GM23338 (cell line): ENCODE measurements around the gene ING1. TPM values are rescaled to one million over a fixed set of nuclear protein-coding genes. Genes with fewer than 3 reads are reported as not detected.

Experiments used
- ATAC-seq: fragments of 200-7000 bp; cut with Tn5 transposase; 3 replicates; pipeline ENCODE4 v1.9.1; 2020
- DNase-seq: peaks from one replicate; pipeline ENCODE4 v3.0.0-alpha.2; 2015; ENCODE audit warnings: low spot score
- H2AFZ ChIP-seq: fragments of 200-600 bp; sonication (generic); 2 replicates; pipeline ENCODE4 v1.8.0; 2016; ENCODE audit warnings: antibody characterized with exemption, mild to moderate bottlenecking, moderate library complexity
- H3F3A ChIP-seq: fragments of 200-600 bp; sonication (generic); replicated peaks from 2 replicates; pipeline ENCODE4 v1.8.0; 2017; ENCODE audit warnings: antibody characterized with exemption, mixed run types, low read depth
- H3K27ac ChIP-seq: fragments of 200-600 bp; sonication (generic); 2 replicates; pipeline ENCODE4 v1.6.1; 2016; ENCODE audit warnings: low read depth
- H3K27me3 ChIP-seq: fragments of 200-600 bp; sonication (generic); 2 replicates; pipeline ENCODE4 v1.8.0; 2016; ENCODE audit warnings: mild to moderate bottlenecking, mixed run types, moderate library complexity; ENCODE audit not compliant: insufficient read depth
- H3K36me3 ChIP-seq: fragments of 200-600 bp; sonication (generic); 2 replicates; pipeline ENCODE4 v1.8.0; 2016; ENCODE audit warnings: mild to moderate bottlenecking; ENCODE audit not compliant: insufficient read depth
- H3K4me1 ChIP-seq: fragments of 200-600 bp; sonication (generic); 2 replicates; pipeline ENCODE4 v1.8.0; 2016; ENCODE audit warnings: mild to moderate bottlenecking, moderate library complexity; ENCODE audit not compliant: insufficient read depth
- H3K4me2 ChIP-seq: fragments of 200-600 bp; sonication (generic); 2 replicates; pipeline ENCODE4 v1.7.1; 2017; ENCODE audit warnings: mixed run types
- H3K4me3 ChIP-seq: fragments of 200-600 bp; sonication (generic); 2 replicates; pipeline ENCODE4 v1.6.1; 2016; ENCODE audit warnings: mixed run types
- H3K79me2 ChIP-seq: fragments of 200-600 bp; sonication (generic); replicated peaks from 2 replicates; pipeline ENCODE4 v1.8.0; 2017; ENCODE audit warnings: mild to moderate bottlenecking; ENCODE audit not compliant: insufficient read depth
- H3K9me2 ChIP-seq: fragments of 200-600 bp; sonication (generic); 2 replicates; pipeline ENCODE4 v1.8.0; 2017; ENCODE audit not compliant: insufficient read depth
- H4K20me1 ChIP-seq: fragments of 200-600 bp; sonication (generic); replicated peaks from 2 replicates; pipeline ENCODE4 v1.8.0; 2017; ENCODE audit warnings: mild to moderate bottlenecking; ENCODE audit not compliant: insufficient read depth
- H3K27ac Mint-ChIP-seq: 2 replicates; pipeline ENCODE4 v1.8.0; 2020; ENCODE audit warnings: inconsistent platforms, mild to moderate bottlenecking, moderate library complexity, mixed read lengths
- H3K27me3 Mint-ChIP-seq: 3 replicates; pipeline ENCODE4 v1.8.0; 2022; ENCODE audit warnings: low read depth, mild to moderate bottlenecking, moderate library complexity, mixed read lengths, inconsistent platforms; ENCODE audit not compliant: insufficient read depth, poor library complexity
- H3K36me3 Mint-ChIP-seq: 3 replicates; pipeline ENCODE4 v1.8.0; 2021; ENCODE audit warnings: low read depth, mild to moderate bottlenecking, inconsistent platforms, moderate library complexity, mixed read lengths
- H3K4me1 Mint-ChIP-seq: 3 replicates; pipeline ENCODE4 v1.8.0; 2020; ENCODE audit warnings: mild to moderate bottlenecking, inconsistent platforms, mixed read lengths
- H3K4me3 Mint-ChIP-seq: 3 replicates; pipeline ENCODE4 v1.8.0; 2021; ENCODE audit warnings: moderate library complexity, mild to moderate bottlenecking, inconsistent platforms, mixed read lengths
- H3K9me3 Mint-ChIP-seq: 3 replicates; pipeline ENCODE4 v1.8.0; 2020; ENCODE audit warnings: moderate library complexity, mild to moderate bottlenecking, inconsistent platforms, mixed read lengths
- CREB1 ChIP-seq: fragments of 250-450 bp; sonication (Bioruptor Pico); IDR thresholded peaks from 2 replicates; pipeline ENCODE4 v1.5.0; 2020; ENCODE audit warnings: low read depth, mild to moderate bottlenecking, moderate library complexity
- CTCF ChIP-seq, 2 experiments: fragments of 200-600 bp in 1 of 2; sonication (generic) in 1 of 2; conservative IDR thresholded peaks; 2 replicates each; pipeline versions ENCODE4 v1.5.1 to v1.6.1; 2016 to 2017; ENCODE audit warnings: antibody characterized with exemption in 2 of 2, low read depth in 2 of 2, mild to moderate bottlenecking in 2 of 2, moderate library complexity in 1 of 2
- EZH2 ChIP-seq: fragments of 200-600 bp; sonication (generic); IDR thresholded peaks from one replicate; pipeline ENCODE4 v1.8.0; 2017; ENCODE audit warnings: antibody characterized with exemption, mild to moderate bottlenecking, low read depth; ENCODE audit not compliant: unreplicated experiment
- EZH2phosphoT487 ChIP-seq: fragments of 200-600 bp; sonication (generic); IDR thresholded peaks from one replicate; pipeline ENCODE4 v1.8.1; 2018; ENCODE audit warnings: antibody characterized with exemption; ENCODE audit not compliant: unreplicated experiment
- JUNB ChIP-seq: IDR thresholded peaks from one replicate; pipeline ENCODE4 v1.6.1; 2016; ENCODE audit warnings: antibody characterized with exemption; ENCODE audit not compliant: unreplicated experiment
- NANOG ChIP-seq: IDR thresholded peaks from 2 replicates; pipeline ENCODE4 v1.6.1; 2016; ENCODE audit warnings: antibody characterized with exemption, borderline replicate concordance
- POLR2AphosphoS5 ChIP-seq: IDR thresholded peaks from 2 replicates; pipeline ENCODE4 v1.6.1; 2016; ENCODE audit warnings: antibody characterized with exemption, low read depth
- ZNF114 ChIP-seq: fragments of 250-450 bp; sonication (Bioruptor Pico); IDR thresholded peaks from 2 replicates; pipeline ENCODE4 v1.5.0; 2020; ENCODE audit warnings: mild to moderate bottlenecking, moderate library complexity
- polyA plus RNA-seq: library from polyadenylated mRNA; unstranded; fragments of >200 nt; fragmentation: Nextera tagmentation; extraction: Ambion mirVana; gene quantifications from 2 replicates; pipeline ENCODE4 v1.2.1, GENCODE V29; 2016
- total RNA-seq: library from RNA; depleted of rRNA; stranded (reverse); fragments of >200 nt; shearing (Covaris generic); gene quantifications from 2 replicates; pipeline ENCODE4 v1.2.3, GENCODE V29; 2014
- TF ChIP-seq, protein P1 (sequence below): IDR thresholded peaks from 2 replicates; pipeline ENCODE4 v1.6.1; 2016; ENCODE audit warnings: antibody characterized with exemption

The ING1 gene
- total and polyA plus RNA-seq, 2 experiments from 2014 or later = 27.4 to 34.4 TPM

DNA sequence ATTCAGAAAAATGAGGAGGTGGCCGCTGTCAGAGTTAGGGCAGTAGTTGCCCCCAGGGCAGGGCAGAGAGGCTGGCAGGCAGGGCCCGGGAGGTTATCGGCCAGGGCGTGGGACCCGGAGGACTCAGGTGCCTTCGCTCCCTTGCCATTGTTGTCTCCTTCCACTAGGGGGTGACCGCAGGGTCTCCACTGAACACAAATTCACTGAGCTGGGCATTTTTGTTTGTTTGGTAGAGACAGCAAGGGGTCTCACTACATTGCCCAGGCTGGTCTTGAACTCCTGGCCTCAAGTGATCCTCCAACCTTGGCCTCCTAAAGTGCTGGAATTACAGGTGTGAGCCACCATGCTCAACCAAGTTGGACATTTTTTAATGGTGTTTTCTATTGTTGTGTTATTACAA, 32.6 kb upstream of the ING1 start:
- peaks cover 56% of the 10 kb centered on the region for H3K36me3 Mint-ChIP-seq
- Histone ChIP-seq H3F3A (no peaks in the 10 kb centered on the region), H4K20me1 (no peaks in the 10 kb centered on the region; the same call in 1 of the 2 replicates), H3K79me2 (no peaks in the 10 kb centered on the region), H3K27ac (no peak overlapping the region), H3K27me3 (no peaks in the 10 kb centered on the region), H3K36me3 (peaks cover 13% of the 10 kb centered on the region; the same call in 1 of the 2 replicates), H2AFZ (no peak overlapping the region), H3K4me3 (no peak overlapping the region), H3K9me2 (no peaks in the 10 kb centered on the region), H3K4me1 (no peaks in the 10 kb centered on the region), H3K4me2 (no peak overlapping the region)
- H3K4me3 Mint-ChIP-seq = no peak overlapping the region
- ATAC-seq (peak; percentile 91), DNase-seq (peak; percentile 80)
- no peaks in the 10 kb centered on the region for H3K9me3 Mint-ChIP-seq
- no peak overlapping the region for H3K27ac Mint-ChIP-seq
- H3K27me3 Mint-ChIP-seq = peaks cover 6% of the 10 kb centered on the region
- TF ChIP-seq CTCF (conservative IDR thresholded peaks at IDR 0.05; ENCODE audit: low read depth in 2 of 2) (peak; percentile 62 to 74), ZNF114 (CRISPR knock-in tag) (no peak)
- no peaks in the 10 kb centered on the region for H3K4me1 Mint-ChIP-seq

GRCh38 chr13:110681868-110682550, 31.5 kb upstream of the ING1 start:
- no peaks in the 10 kb centered on the region for H3K27me3 ChIP-seq
- no peaks in the 10 kb centered on the region for H3K9me2 ChIP-seq
- H3K4me3 ChIP-seq = no peak overlapping the region
- no peak for DNase-seq
- H3K27ac ChIP-seq = no peak overlapping the region
- H3K4me3 Mint-ChIP-seq = no peak overlapping the region
- H3K9me3 Mint-ChIP-seq = no peaks in the 10 kb centered on the region
- peaks cover 4% of the 10 kb centered on the region for H3K27me3 Mint-ChIP-seq
- no peaks in the 10 kb centered on the region for H3F3A ChIP-seq
- H3K36me3 Mint-ChIP-seq = peaks cover 50% of the 10 kb centered on the region
- H3K4me2 ChIP-seq = no peak overlapping the region
- no peaks in the 10 kb centered on the region; the same call in 1 of the 2 replicates for H4K20me1 ChIP-seq
- no peaks in the 10 kb centered on the region for H3K4me1 Mint-ChIP-seq
- no peaks in the 10 kb centered on the region for H3K79me2 ChIP-seq
- peaks cover 21% of the 10 kb centered on the region; the same call in 1 of the 2 replicates for H3K36me3 ChIP-seq
- ATAC-seq = no peak
- H3K27ac Mint-ChIP-seq = no peak overlapping the region
- no peaks in the 10 kb centered on the region for H3K4me1 ChIP-seq
- H2AFZ ChIP-seq = no peak overlapping the region
- TF ChIP-seq ZNF114 (CRISPR knock-in tag) = no peak
- no peak for TF ChIP-seq POLR2AphosphoS5
- TF ChIP-seq NANOG = no peak
- TF ChIP-seq JUNB = no peak
- TF ChIP-seq CTCF (conservative IDR thresholded peaks at IDR 0.05; ENCODE audit: low read depth in 2 of 2) = no peak
- no peak for TF ChIP-seq CREB1
- TF ChIP-seq, protein P1, sequence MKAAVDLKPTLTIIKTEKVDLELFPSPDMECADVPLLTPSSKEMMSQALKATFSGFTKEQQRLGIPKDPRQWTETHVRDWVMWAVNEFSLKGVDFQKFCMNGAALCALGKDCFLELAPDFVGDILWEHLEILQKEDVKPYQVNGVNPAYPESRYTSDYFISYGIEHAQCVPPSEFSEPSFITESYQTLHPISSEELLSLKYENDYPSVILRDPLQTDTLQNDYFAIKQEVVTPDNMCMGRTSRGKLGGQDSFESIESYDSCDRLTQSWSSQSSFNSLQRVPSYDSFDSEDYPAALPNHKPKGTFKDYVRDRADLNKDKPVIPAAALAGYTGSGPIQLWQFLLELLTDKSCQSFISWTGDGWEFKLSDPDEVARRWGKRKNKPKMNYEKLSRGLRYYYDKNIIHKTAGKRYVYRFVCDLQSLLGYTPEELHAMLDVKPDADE = no peak
- TF ChIP-seq EZH2 = no peak
- TF ChIP-seq EZH2phosphoT487 = no peak
